HCT116 (cell line): Measurements from ENCODE around the gene C16orf74. TPM values are rescaled to one million over a fixed set of nuclear protein-coding genes. Genes with fewer than 3 reads are reported as not detected.

Source experiments
- ATAC-seq: fragments of 200-7000 bp; cut with Tn5 transposase; 2 replicates; pipeline ENCODE4 v1.9.1; 2020; ENCODE audit warnings: mild to moderate bottlenecking, moderate library complexity
- BruUV-seq: library from RNA; stranded (reverse); fragments of 400-500 nt; replicated peaks from 2 replicates; lab custom pipeline; 2021; lab: Mats Ljungman, UMichigan
- CTCF ChIA-PET: fragments of 300-600 bp; sonication (Branson Sonifier 250); formaldehyde crosslinking; loops from one replicate; lab custom pipeline; 2021; ENCODE audit warnings: antibody characterized with exemption; lab: Charles Lee
- POLR2A ChIA-PET: fragments of 300-600, 350-600 bp; sonication (Branson Sonifier 250); formaldehyde crosslinking; loops from one replicate; lab custom pipeline; 2021; ENCODE audit warnings: antibody characterized with exemption; lab: Charles Lee
- RAD21 ChIA-PET, 2 experiments: fragments of 300-600 bp; sonication (Branson Sonifier 250); formaldehyde crosslinking; loops; one replicate each; lab custom pipeline; 2023; ENCODE audit warnings: low total read pairs in 2 of 2; ENCODE audit not compliant: uncharacterized antibody in 2 of 2, unreplicated experiment in 2 of 2, low non-redundant PET in 1 of 2; lab: Charles Lee
- DNase-seq: peaks from one replicate; pipeline ENCODE4 v3.0.0-alpha.2; 2010; ENCODE audit warnings: low read depth, low spot score
- H2AFZ ChIP-seq: fragments of 200-600 bp; shearing (Covaris generic), sonication (generic); 2 replicates; pipeline ENCODE4 v1.6.1; 2017; ENCODE audit warnings: low read depth, mixed run types, mixed read lengths, antibody characterized with exemption, low read length; ENCODE audit not compliant: poor library complexity, severe bottlenecking
- H3K27ac ChIP-seq: 2 replicates; pipeline ENCODE4 v1.5.1; 2012; ENCODE audit warnings: low read depth, low read length
- H3K27me3 ChIP-seq: fragments of 200-600 bp; sonication (generic); 2 replicates; pipeline ENCODE4 v1.6.1; 2016; ENCODE audit warnings: mixed run types, low read length, mixed read lengths; ENCODE audit not compliant: insufficient read depth
- H3K36me3 ChIP-seq, 2 experiments: fragments of 200-500 bp in 1 of 2; fragments of 200-600 bp in 1 of 2; sonication (Bioruptor generic) in 1 of 2; sonication (generic) in 1 of 2; 2 replicates each; pipeline versions ENCODE4 v1.5.1 to v1.6.1; 2014 to 2016; ENCODE audit warnings: low read length in 2 of 2, inconsistent platforms in 1 of 2, mixed read lengths in 1 of 2, mixed run types in 1 of 2; ENCODE audit not compliant: insufficient read depth in 2 of 2, control insufficient read depth in 1 of 2
- H3K4me1 ChIP-seq, 2 experiments: fragments of 200-600 bp in 1 of 2; sonication (generic) in 1 of 2; 2 replicates each; pipeline versions ENCODE4 v1.5.1 to v1.6.1; 2012 to 2017; ENCODE audit warnings: low read length in 2 of 2, inconsistent platforms in 1 of 2, mild to moderate bottlenecking in 1 of 2, mixed read lengths in 1 of 2, mixed run types in 1 of 2, moderate library complexity in 1 of 2; ENCODE audit not compliant: insufficient read depth in 2 of 2, control insufficient read depth in 1 of 2
- H3K4me2 ChIP-seq: fragments of 200-600 bp; sonication (generic); 2 replicates; pipeline ENCODE4 v1.6.1; 2017; ENCODE audit warnings: mixed run types, low read length, mixed read lengths
- H3K4me3 ChIP-seq, 2 experiments: fragments of 200-600 bp in 1 of 2; sonication (generic) in 1 of 2; replicated peaks in 1 of 2; 2 replicates each; pipeline ENCODE4 v1.5.1; 2011 to 2016; ENCODE audit warnings: low read length in 2 of 2, control low read depth in 1 of 2, low read depth in 1 of 2, mild to moderate bottlenecking in 1 of 2, mixed read lengths in 1 of 2, mixed run types in 1 of 2
- H3K79me2 ChIP-seq: fragments of 200-600 bp; sonication (generic); 2 replicates; pipeline ENCODE4 v1.6.1; 2017; ENCODE audit warnings: mild to moderate bottlenecking, mixed run types, low read length, moderate library complexity, mixed read lengths; ENCODE audit not compliant: insufficient read depth
- H3K9ac ChIP-seq: fragments of 200-600 bp; sonication (generic); 2 replicates; pipeline ENCODE4 v1.6.1; 2016; ENCODE audit warnings: low read length, mixed read lengths
- H3K9me2 ChIP-seq: fragments of 200-600 bp; sonication (generic), shearing (Covaris generic); 2 replicates; pipeline ENCODE4 v1.6.1; 2017; ENCODE audit warnings: mixed run types, mild to moderate bottlenecking, moderate library complexity; ENCODE audit not compliant: insufficient read depth
- H3K9me3 ChIP-seq, 2 experiments: fragments of 200-500 bp in 1 of 2; fragments of 200-600 bp in 1 of 2; sonication (Bioruptor generic) in 1 of 2; sonication (generic) in 1 of 2; 2 replicates each; pipeline ENCODE4 v1.6.1; 2014 to 2017; ENCODE audit warnings: low read length in 2 of 2, mixed read lengths in 2 of 2, inconsistent platforms in 1 of 2, low read depth in 1 of 2, mild to moderate bottlenecking in 1 of 2, mixed run types in 1 of 2, moderate library complexity in 1 of 2; ENCODE audit not compliant: control insufficient read depth in 1 of 2, insufficient read depth in 1 of 2
- H4K20me1 ChIP-seq: fragments of 200-600 bp; sonication (generic), shearing (Covaris generic); 2 replicates; pipeline ENCODE4 v1.6.1; 2017; ENCODE audit warnings: mixed run types, mild to moderate bottlenecking, moderate library complexity; ENCODE audit not compliant: insufficient read depth
- CBX3 ChIP-seq: IDR thresholded peaks from 2 replicates; pipeline ENCODE4 v1.6.1; 2012; ENCODE audit warnings: low read depth
- EGR1 ChIP-seq: IDR thresholded peaks from 2 replicates; pipeline ENCODE4 v1.6.1; 2012; ENCODE audit warnings: low read depth
- ELF1 ChIP-seq: IDR thresholded peaks from 2 replicates; pipeline ENCODE4 v1.6.1; 2012; ENCODE audit warnings: low read depth, borderline replicate concordance
- FOSL1 ChIP-seq: IDR thresholded peaks from 2 replicates; pipeline ENCODE4 v1.6.1; 2012; ENCODE audit warnings: low read depth
- JUND ChIP-seq: IDR thresholded peaks from 2 replicates; pipeline ENCODE4 v1.6.1; 2012
- POLR2A ChIP-seq: IDR thresholded peaks from 2 replicates; pipeline ENCODE4 v1.7.0; 2011; ENCODE audit warnings: borderline replicate concordance; ENCODE audit not compliant: insufficient read depth, insufficient read length; ENCODE audit errors: extremely low read depth
- SIN3A ChIP-seq: IDR thresholded peaks from 2 replicates; pipeline ENCODE4 v1.6.1; 2012; ENCODE audit warnings: low read depth
- SRF ChIP-seq: IDR thresholded peaks from 2 replicates; pipeline ENCODE4 v1.6.1; 2012; ENCODE audit warnings: low read depth
- YY1 ChIP-seq: IDR thresholded peaks from 2 replicates; pipeline ENCODE4 v1.6.1; 2011; ENCODE audit warnings: low read length, low read depth, moderate library complexity, mild to moderate bottlenecking; ENCODE audit not compliant: insufficient replicate concordance; ENCODE audit errors: extremely low read depth
- ZNF274 ChIP-seq: fragments of 200-500 bp; sonication (Bioruptor generic); IDR thresholded peaks from 2 replicates; pipeline ENCODE4 v1.6.1; 2014; ENCODE audit warnings: mild to moderate bottlenecking, low read depth, low read length, inconsistent platforms
- intact Hi-C: fragments of 100-400 bp; cut with micrococcal nuclease; formaldehyde crosslinking; loops from 2 replicates; pipeline ENCODE4 v1.10.0; 2022
- total RNA-seq: library from RNA; stranded (reverse); gene quantifications from one replicate; pipeline ENCODE4 v1.2.1, GENCODE V29; 2021; ENCODE audit not compliant: unreplicated experiment
- TF ChIP-seq, protein P1 (sequence below): IDR thresholded peaks from 2 replicates; pipeline ENCODE4 v1.6.1; 2012
- TF ChIP-seq, protein P2 (sequence below): IDR thresholded peaks from 2 replicates; pipeline ENCODE4 v1.6.1; 2011; ENCODE audit warnings: mild to moderate bottlenecking, low read length, moderate library complexity; ENCODE audit not compliant: insufficient replicate concordance; ENCODE audit errors: extremely low read depth
- TF ChIP-seq, protein P3 (sequence below): IDR thresholded peaks from 2 replicates; pipeline ENCODE4 v1.6.1; 2012; ENCODE audit warnings: low read depth

C16orf74 gene
- total RNA-seq, 1 experiment from 2014 or later, result 30.0 TPM

DNA sequence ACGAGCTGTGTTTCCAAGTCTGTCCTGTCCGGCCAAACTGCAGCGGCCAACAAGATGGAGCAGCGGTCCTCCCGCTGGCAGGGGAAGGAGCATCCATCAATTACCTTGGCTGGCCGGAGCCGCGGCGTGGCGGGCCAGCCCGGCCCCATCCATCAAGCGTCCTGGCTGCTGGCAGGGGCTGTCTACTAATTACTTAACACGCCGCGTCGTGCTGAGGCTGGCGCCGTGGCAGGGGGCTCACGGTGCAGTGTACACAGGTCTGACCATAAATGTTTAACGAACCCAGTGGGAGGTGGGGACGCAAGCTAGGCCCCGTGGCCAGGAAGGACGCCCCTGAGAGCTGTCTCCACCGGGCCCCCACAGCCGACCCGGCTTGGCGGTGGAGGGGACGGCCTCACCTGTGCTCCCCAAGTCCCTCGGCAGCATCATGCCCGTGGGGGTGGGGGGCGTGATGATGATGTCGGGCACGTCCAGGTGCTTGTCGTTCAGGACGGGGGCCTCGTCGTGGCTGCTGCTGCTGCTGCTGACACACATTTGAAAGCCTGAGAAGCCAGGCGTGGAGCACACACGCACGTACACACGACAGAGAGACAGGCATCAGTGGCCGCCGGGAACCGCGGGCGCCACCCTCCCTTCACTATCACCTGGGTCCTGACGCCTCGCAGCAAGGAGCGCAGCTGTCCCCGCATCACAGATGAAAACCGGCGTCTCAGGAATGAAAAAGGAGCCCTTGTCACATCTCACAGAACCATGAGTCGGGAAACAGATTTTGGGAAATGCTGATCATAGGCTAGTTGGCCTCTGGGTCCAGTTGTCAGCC, 40.9 kb downstream of the C16orf74 start:
- peaks cover 6% of the 10 kb centered on the region in 2 experiments; a peak in 2 of 4 replicates for H3K9me3 ChIP-seq
- ChIA-PET POLR2A (no interaction called here), CTCF (interaction anchor here (2.5 kb wide), 1 partner anchor 8 kb away, joined by 8 read pairs; no protein-coding TSS in a partner anchor), RAD21 (no interaction called here)
- H3K9me2 ChIP-seq, result no peaks in the 10 kb centered on the region
- H2AFZ ChIP-seq, result no peak overlapping the region
- no peak for TF ChIP-seq JUND
- TF ChIP-seq, protein P1, sequence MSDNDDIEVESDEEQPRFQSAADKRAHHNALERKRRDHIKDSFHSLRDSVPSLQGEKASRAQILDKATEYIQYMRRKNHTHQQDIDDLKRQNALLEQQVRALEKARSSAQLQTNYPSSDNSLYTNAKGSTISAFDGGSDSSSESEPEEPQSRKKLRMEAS, result no peak
- no peak for TF ChIP-seq ELF1
- TF ChIP-seq, protein P2, sequence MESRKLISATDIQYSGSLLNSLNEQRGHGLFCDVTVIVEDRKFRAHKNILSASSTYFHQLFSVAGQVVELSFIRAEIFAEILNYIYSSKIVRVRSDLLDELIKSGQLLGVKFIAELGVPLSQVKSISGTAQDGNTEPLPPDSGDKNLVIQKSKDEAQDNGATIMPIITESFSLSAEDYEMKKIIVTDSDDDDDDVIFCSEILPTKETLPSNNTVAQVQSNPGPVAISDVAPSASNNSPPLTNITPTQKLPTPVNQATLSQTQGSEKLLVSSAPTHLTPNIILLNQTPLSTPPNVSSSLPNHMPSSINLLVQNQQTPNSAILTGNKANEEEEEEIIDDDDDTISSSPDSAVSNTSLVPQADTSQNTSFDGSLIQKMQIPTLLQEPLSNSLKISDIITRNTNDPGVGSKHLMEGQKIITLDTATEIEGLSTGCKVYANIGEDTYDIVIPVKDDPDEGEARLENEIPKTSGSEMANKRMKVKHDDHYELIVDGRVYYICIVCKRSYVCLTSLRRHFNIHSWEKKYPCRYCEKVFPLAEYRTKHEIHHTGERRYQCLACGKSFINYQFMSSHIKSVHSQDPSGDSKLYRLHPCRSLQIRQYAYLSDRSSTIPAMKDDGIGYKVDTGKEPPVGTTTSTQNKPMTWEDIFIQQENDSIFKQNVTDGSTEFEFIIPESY, result no peak
- no peak for TF ChIP-seq EGR1
- no peak for TF ChIP-seq CBX3
- TF ChIP-seq FOSL1, result no peak
- TF ChIP-seq SRF, result no peak
- no peak for TF ChIP-seq SIN3A
- TF ChIP-seq POLR2A, result no peak
- TF ChIP-seq YY1, result no peak
- TF ChIP-seq, protein P3, sequence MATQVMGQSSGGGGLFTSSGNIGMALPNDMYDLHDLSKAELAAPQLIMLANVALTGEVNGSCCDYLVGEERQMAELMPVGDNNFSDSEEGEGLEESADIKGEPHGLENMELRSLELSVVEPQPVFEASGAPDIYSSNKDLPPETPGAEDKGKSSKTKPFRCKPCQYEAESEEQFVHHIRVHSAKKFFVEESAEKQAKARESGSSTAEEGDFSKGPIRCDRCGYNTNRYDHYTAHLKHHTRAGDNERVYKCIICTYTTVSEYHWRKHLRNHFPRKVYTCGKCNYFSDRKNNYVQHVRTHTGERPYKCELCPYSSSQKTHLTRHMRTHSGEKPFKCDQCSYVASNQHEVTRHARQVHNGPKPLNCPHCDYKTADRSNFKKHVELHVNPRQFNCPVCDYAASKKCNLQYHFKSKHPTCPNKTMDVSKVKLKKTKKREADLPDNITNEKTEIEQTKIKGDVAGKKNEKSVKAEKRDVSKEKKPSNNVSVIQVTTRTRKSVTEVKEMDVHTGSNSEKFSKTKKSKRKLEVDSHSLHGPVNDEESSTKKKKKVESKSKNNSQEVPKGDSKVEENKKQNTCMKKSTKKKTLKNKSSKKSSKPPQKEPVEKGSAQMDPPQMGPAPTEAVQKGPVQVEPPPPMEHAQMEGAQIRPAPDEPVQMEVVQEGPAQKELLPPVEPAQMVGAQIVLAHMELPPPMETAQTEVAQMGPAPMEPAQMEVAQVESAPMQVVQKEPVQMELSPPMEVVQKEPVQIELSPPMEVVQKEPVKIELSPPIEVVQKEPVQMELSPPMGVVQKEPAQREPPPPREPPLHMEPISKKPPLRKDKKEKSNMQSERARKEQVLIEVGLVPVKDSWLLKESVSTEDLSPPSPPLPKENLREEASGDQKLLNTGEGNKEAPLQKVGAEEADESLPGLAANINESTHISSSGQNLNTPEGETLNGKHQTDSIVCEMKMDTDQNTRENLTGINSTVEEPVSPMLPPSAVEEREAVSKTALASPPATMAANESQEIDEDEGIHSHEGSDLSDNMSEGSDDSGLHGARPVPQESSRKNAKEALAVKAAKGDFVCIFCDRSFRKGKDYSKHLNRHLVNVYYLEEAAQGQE, result no peak
- no peak for TF ChIP-seq ZNF274
- no peak overlapping the region for H3K9ac ChIP-seq
- H3K79me2 ChIP-seq, result no peaks in the 10 kb centered on the region
- H3K4me1 ChIP-seq, result no peaks in the 10 kb centered on the region
- BruUV-seq, result no TSS peak
- no peaks in the 10 kb centered on the region for H3K27me3 ChIP-seq
- H4K20me1 ChIP-seq, result no peaks in the 10 kb centered on the region
- no peak overlapping the region for H3K27ac ChIP-seq
- H3K4me3 ChIP-seq, result no peak overlapping the region
- intact Hi-C loops, result no loop called here
- ATAC-seq, result no peak
- H3K4me2 ChIP-seq, result no peak overlapping the region
- H3K36me3 ChIP-seq, result peaks cover 0 to 16% of the 10 kb centered on the region in 2 experiments; a peak in 1 of 4 replicates
- DNase-seq, result no peak
